ENCODE data around the gene SCD5.

The SCD5 gene

DNA sequence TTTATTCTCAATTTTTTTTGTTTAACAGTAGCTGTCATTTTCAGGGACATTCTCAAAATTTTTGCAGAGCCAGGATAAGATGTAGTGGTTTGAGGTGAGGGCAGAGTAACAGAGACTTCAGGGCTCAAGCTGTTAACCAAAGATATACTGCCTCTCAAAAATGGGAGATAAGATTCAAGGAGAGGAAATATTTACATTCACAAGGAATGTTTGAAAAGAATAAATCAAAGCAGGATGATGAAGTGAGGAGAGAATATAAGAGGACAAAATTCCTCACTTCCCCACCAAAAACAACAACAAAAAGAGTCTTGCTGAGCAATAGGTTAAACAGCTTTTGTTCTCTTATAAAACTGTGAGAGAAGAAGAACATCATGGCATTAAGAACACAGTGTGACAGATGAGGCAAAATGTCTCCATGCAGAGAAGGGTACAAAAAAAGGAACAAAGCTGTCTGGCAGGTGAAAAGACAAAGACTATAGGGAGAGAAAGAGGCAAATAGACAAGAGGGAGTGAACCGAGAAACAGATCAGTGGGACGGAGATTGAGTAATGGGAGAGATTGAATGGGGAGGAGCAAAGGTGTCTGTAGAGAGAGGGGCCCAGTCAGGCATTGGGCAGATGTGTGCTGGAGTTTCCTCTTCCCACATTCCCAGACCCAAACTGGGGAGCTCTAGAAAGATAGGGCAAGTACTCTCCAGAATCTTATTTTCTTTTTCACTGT is 130.7 kb downstream of the SCD5 start:
- CTCF ChIA-PET, result interaction anchor here (0.6 to 0.7 kb wide), 4 partner anchors 18 to 754 kb away, joined by 3 read pairs; no protein-coding TSS in a partner anchor
- POLR2A ChIA-PET, result no interaction called here
- H3K36me3 ChIP-seq (ENCODE audit: control insufficient read depth in 2 of 2, insufficient read depth in 1 of 2, low read length in 2 of 2), result no peaks in the 10 kb centered on the region; a peak in 1 of 3 replicates
- no peaks in the 10 kb centered on the region for H3K9me3 ChIP-seq (ENCODE audit: control insufficient read depth, insufficient read depth, low read depth, low read length)
- H3K27ac ChIP-seq (ENCODE audit: extremely low read depth, low read depth, low read length), result no peak overlapping the region
- no peak overlapping the region for H3K4me3 ChIP-seq (ENCODE audit: low read depth, low read length)
- no peaks in the 10 kb centered on the region for H3K4me1 ChIP-seq (ENCODE audit: control insufficient read depth, insufficient read depth, low read length)
- TF ChIP-seq ZBTB17 (tag by site-specific recombination; IDR thresholded peaks at IDR 0.05) (no peak), MEIS1 (CRISPR knock-in tag; IDR thresholded peaks at IDR 0.05; ENCODE audit: borderline replicate concordance) (peak; percentile 20; the same call in 1 of the 2 replicates), ZSCAN23 (tag by site-specific recombination; IDR thresholded peaks at IDR 0.05) (no peak), GFI1B (tag by site-specific recombination; IDR thresholded peaks at IDR 0.05) (no peak)

- no peak overlapping the region for H3K27ac ChIP-seq (ENCODE audit: extremely low read depth, low read depth, low read length)
- no peak overlapping the region for H3K4me3 ChIP-seq (ENCODE audit: low read depth, low read length)
- no peaks in the 10 kb centered on the region; a peak in 1 of 3 replicates for H3K36me3 ChIP-seq (ENCODE audit: control insufficient read depth in 2 of 2, insufficient read depth in 1 of 2, low read length in 2 of 2)
- ChIA-PET CTCF (interaction anchor here (0.5 to 0.7 kb wide), 4 partner anchors 17 to 130 kb away, joined by 3 read pairs; no protein-coding TSS in a partner anchor), POLR2A (no interaction called here)
- TF ChIP-seq ZNF24 (tag by site-specific recombination; IDR thresholded peaks at IDR 0.05) (no peak), SCRT2 (tag by site-specific recombination; IDR thresholded peaks at IDR 0.05) (peak; percentile 70), ZNF558 (tag by site-specific recombination; IDR thresholded peaks at IDR 0.05) (no peak)
- no peaks in the 10 kb centered on the region for H3K4me1 ChIP-seq (ENCODE audit: control insufficient read depth, insufficient read depth, low read length)
- no peaks in the 10 kb centered on the region for H3K9me3 ChIP-seq (ENCODE audit: control insufficient read depth, insufficient read depth, low read depth, low read length)
Observed at GRCh38 chr4:82666970-82667665, 131.5 kb downstream of the SCD5 start.

GRCh38 chr4:82661181-82661992 is 137.2 kb downstream of the SCD5 start:
- H3K4me1 ChIP-seq (ENCODE audit: control insufficient read depth, insufficient read depth, low read length), result no peaks in the 10 kb centered on the region
- H3K27ac ChIP-seq (ENCODE audit: extremely low read depth, low read depth, low read length), result no peak overlapping the region
- ChIA-PET POLR2A (no interaction called here), CTCF (interaction anchor here (0.5 kb wide), 1 partner anchor 38 kb away, joined by 3 read pairs; no protein-coding TSS in a partner anchor)
- H3K9me3 ChIP-seq (ENCODE audit: control insufficient read depth, insufficient read depth, low read depth, low read length), result no peaks in the 10 kb centered on the region
- no peak overlapping the region for H3K4me3 ChIP-seq (ENCODE audit: low read depth, low read length)
- H3K36me3 ChIP-seq (ENCODE audit: control insufficient read depth in 2 of 2, insufficient read depth in 1 of 2, low read length in 2 of 2), result no peaks in the 10 kb centered on the region
- TF ChIP-seq HOXA7 (CRISPR knock-in tag; IDR thresholded peaks at IDR 0.05; ENCODE audit: borderline replicate concordance), result no peak
- TF ChIP-seq MZF1 (tag by site-specific recombination; IDR thresholded peaks at IDR 0.05; ENCODE audit: borderline replicate concordance), result no peak
- no peak for TF ChIP-seq ZNF48 (tag by site-specific recombination; IDR thresholded peaks at IDR 0.05)
- TF ChIP-seq ZNF114 (tag by site-specific recombination; IDR thresholded peaks at IDR 0.05), result no peak
- TF ChIP-seq ZNF133 (tag by site-specific recombination; IDR thresholded peaks at IDR 0.05), result no peak
- no peak for TF ChIP-seq ZNF174 (tag by site-specific recombination; IDR thresholded peaks at IDR 0.05)
- TF ChIP-seq ZFP41 (tag by site-specific recombination; IDR thresholded peaks at IDR 0.05; ENCODE audit: borderline replicate concordance), result no peak
- TF ChIP-seq ZNF404 (tag by site-specific recombination; IDR thresholded peaks at IDR 0.05), result no peak
- no peak for TF ChIP-seq ZNF792 (tag by site-specific recombination; IDR thresholded peaks at IDR 0.05)
- no peak for TF ChIP-seq ZNF776 (tag by site-specific recombination; IDR thresholded peaks at IDR 0.05; ENCODE audit: borderline replicate concordance)
- TF ChIP-seq ZNF837 (tag by site-specific recombination; IDR thresholded peaks at IDR 0.05), result no peak
- TF ChIP-seq INSM2 (tag by site-specific recombination; IDR thresholded peaks at IDR 0.05), result no peak
- no peak for TF ChIP-seq ZNF449 (tag by site-specific recombination; IDR thresholded peaks at IDR 0.05)
- TF ChIP-seq ZSCAN16 (tag by site-specific recombination; IDR thresholded peaks at IDR 0.05), result no peak
- no peak for TF ChIP-seq ZNF501 (tag by site-specific recombination; IDR thresholded peaks at IDR 0.05)
- TF ChIP-seq, protein P1, sequence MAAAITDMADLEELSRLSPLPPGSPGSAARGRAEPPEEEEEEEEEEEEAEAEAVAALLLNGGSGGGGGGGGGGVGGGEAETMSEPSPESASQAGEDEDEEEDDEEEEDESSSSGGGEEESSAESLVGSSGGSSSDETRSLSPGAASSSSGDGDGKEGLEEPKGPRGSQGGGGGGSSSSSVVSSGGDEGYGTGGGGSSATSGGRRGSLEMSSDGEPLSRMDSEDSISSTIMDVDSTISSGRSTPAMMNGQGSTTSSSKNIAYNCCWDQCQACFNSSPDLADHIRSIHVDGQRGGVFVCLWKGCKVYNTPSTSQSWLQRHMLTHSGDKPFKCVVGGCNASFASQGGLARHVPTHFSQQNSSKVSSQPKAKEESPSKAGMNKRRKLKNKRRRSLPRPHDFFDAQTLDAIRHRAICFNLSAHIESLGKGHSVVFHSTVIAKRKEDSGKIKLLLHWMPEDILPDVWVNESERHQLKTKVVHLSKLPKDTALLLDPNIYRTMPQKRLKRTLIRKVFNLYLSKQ (tag by site-specific recombination; IDR thresholded peaks at IDR 0.05; ENCODE audit: borderline replicate concordance), result no peak
- no peak for TF ChIP-seq HOXC10 (CRISPR knock-in tag; IDR thresholded peaks at IDR 0.05)
